BLaER1 (cell line): ENCODE measurements around the gene LANCL2.
A peak's percentile ranks its signal among the peaks of the same experiment; 100 is the strongest.

ENCODE experiments used
- H3K27ac ChIP-seq: shearing (Covaris generic); formaldehyde crosslinking; 2 replicates; pipeline ENCODE4 v1.8.1; 2022
- H3K27me3 ChIP-seq: shearing (Covaris generic); formaldehyde crosslinking; 2 replicates; pipeline ENCODE4 v1.8.1; 2022
- H3K36me3 ChIP-seq: shearing (Covaris generic); formaldehyde crosslinking; 2 replicates; pipeline ENCODE4 v1.8.1; 2022
- H3K4me1 ChIP-seq: shearing (Covaris generic); formaldehyde crosslinking; 2 replicates; pipeline ENCODE4 v1.8.1; 2022
- H3K4me2 ChIP-seq: shearing (Covaris generic); formaldehyde crosslinking; 2 replicates; pipeline ENCODE4 v1.8.1; 2022
- H3K4me3 ChIP-seq: shearing (Covaris generic); formaldehyde crosslinking; 2 replicates; pipeline ENCODE4 v1.8.1; 2022
- H3K9ac ChIP-seq: shearing (Covaris generic); formaldehyde crosslinking; 2 replicates; pipeline ENCODE4 v1.8.1; 2022
- H3K9me3 ChIP-seq: shearing (Covaris generic); formaldehyde crosslinking; 2 replicates; pipeline ENCODE4 v1.8.1; 2022
- H4K20me1 ChIP-seq: shearing (Covaris generic); formaldehyde crosslinking; 2 replicates; pipeline ENCODE4 v1.8.1; 2022
- Cebpa-rat ChIP-seq: shearing (Covaris generic); IDR thresholded peaks from 2 replicates; pipeline ENCODE4 v1.8.1; 2022

Gene LANCL2

GRCh38 chr7:55375237-55375636 is 10.1 kb downstream of the LANCL2 start:
- no peak for TF ChIP-seq Cebpa-rat
- Histone ChIP-seq H3K4me2 (no peak overlapping the region), H3K4me3 (no peak overlapping the region), H4K20me1 (no peaks in the 10 kb centered on the region), H3K27ac (no peak overlapping the region), H3K9ac (no peak overlapping the region), H3K9me3 (no peaks in the 10 kb centered on the region), H3K27me3 (no peaks in the 10 kb centered on the region), H3K36me3 (no peaks in the 10 kb centered on the region), H3K4me1 (no peaks in the 10 kb centered on the region)

- Histone ChIP-seq H4K20me1 (no peaks in the 10 kb centered on the region), H3K27ac (no peak overlapping the region), H3K9me3 (no peaks in the 10 kb centered on the region), H3K4me2 (no peak overlapping the region), H3K4me3 (no peak overlapping the region), H3K9ac (no peak overlapping the region), H3K4me1 (no peaks in the 10 kb centered on the region), H3K27me3 (no peaks in the 10 kb centered on the region), H3K36me3 (no peaks in the 10 kb centered on the region)
- no peak for TF ChIP-seq Cebpa-rat
These were observed 12.2 kb downstream of the LANCL2 start for GRCh38 chr7:55377162-55377817.

- H3K9me3 ChIP-seq, result peaks cover 15% of the 10 kb centered on the region
- TF ChIP-seq Cebpa-rat, result no peak
- no peaks in the 10 kb centered on the region for H3K27me3 ChIP-seq
- H4K20me1 ChIP-seq, result no peaks in the 10 kb centered on the region
- no peak overlapping the region for H3K27ac ChIP-seq
- no peaks in the 10 kb centered on the region for H3K4me1 ChIP-seq
- no peak overlapping the region for H3K9ac ChIP-seq
- no peak overlapping the region for H3K4me3 ChIP-seq
- H3K4me2 ChIP-seq, result no peak overlapping the region
- H3K36me3 ChIP-seq, result no peaks in the 10 kb centered on the region
These were observed 14.1 kb downstream of the LANCL2 start for GRCh38 chr7:55379285-55379684.

GRCh38 chr7:55381189-55381588 is 16.1 kb downstream of the LANCL2 start:
- Histone ChIP-seq H3K36me3 (peaks cover 6% of the 10 kb centered on the region; the same call in 1 of the 2 replicates), H3K27me3 (no peaks in the 10 kb centered on the region), H3K27ac (no peak overlapping the region), H3K4me3 (no peak overlapping the region), H3K4me1 (no peaks in the 10 kb centered on the region), H4K20me1 (no peaks in the 10 kb centered on the region), H3K9me3 (peaks cover 33% of the 10 kb centered on the region), H3K4me2 (no peak overlapping the region), H3K9ac (no peak overlapping the region)
- no peak for TF ChIP-seq Cebpa-rat

GRCh38 chr7:55381696-55382095 is 16.6 kb downstream of the LANCL2 start:
- no peaks in the 10 kb centered on the region for H4K20me1 ChIP-seq
- no peak for TF ChIP-seq Cebpa-rat
- H3K27ac ChIP-seq, result no peak overlapping the region
- H3K27me3 ChIP-seq, result no peaks in the 10 kb centered on the region
- no peak overlapping the region for H3K9ac ChIP-seq
- H3K36me3 ChIP-seq, result peaks cover 12% of the 10 kb centered on the region; the same call in 1 of the 2 replicates
- no peak overlapping the region for H3K4me3 ChIP-seq
- peaks cover 38% of the 10 kb centered on the region for H3K9me3 ChIP-seq
- H3K4me2 ChIP-seq, result no peak overlapping the region
- H3K4me1 ChIP-seq, result no peaks in the 10 kb centered on the region

- no peak overlapping the region for H3K27ac ChIP-seq
- TF ChIP-seq Cebpa-rat, result no peak
- H3K4me2 ChIP-seq, result no peak overlapping the region
- no peaks in the 10 kb centered on the region for H3K27me3 ChIP-seq
- no peaks in the 10 kb centered on the region for H3K4me1 ChIP-seq
- H4K20me1 ChIP-seq, result no peaks in the 10 kb centered on the region
- H3K4me3 ChIP-seq, result no peak overlapping the region
- peaks cover 44% of the 10 kb centered on the region for H3K9me3 ChIP-seq
- no peak overlapping the region for H3K9ac ChIP-seq
- peaks cover 14% of the 10 kb centered on the region; the same call in 1 of the 2 replicates for H3K36me3 ChIP-seq
These were observed 17.1 kb downstream of the LANCL2 start for GRCh38 chr7:55382251-55382650.

- peaks cover 78% of the 10 kb centered on the region for H3K9me3 ChIP-seq
- H3K27me3 ChIP-seq, result no peaks in the 10 kb centered on the region
- no peaks in the 10 kb centered on the region for H4K20me1 ChIP-seq
- H3K4me1 ChIP-seq, result no peaks in the 10 kb centered on the region
- H3K36me3 ChIP-seq, result peaks cover 29% of the 10 kb centered on the region
- H3K9ac ChIP-seq, result no peak overlapping the region
- H3K4me3 ChIP-seq, result 0 out of 2 replicates have a peak overlapping the region, but pooled peaks have one; percentile 15
- no peak for TF ChIP-seq Cebpa-rat
- no peak overlapping the region for H3K27ac ChIP-seq
- H3K4me2 ChIP-seq, result no peak overlapping the region
These were observed 21.4 kb downstream of the LANCL2 start for GRCh38 chr7:55386541-55386940.

GRCh38 chr7:55387062-55387965 is 22.2 kb downstream of the LANCL2 start:
- H3K4me2 ChIP-seq, result no peak overlapping the region
- no peak overlapping the region for H3K27ac ChIP-seq
- H3K4me1 ChIP-seq, result no peaks in the 10 kb centered on the region
- peaks cover 36% of the 10 kb centered on the region for H3K36me3 ChIP-seq
- TF ChIP-seq Cebpa-rat, result no peak
- no peaks in the 10 kb centered on the region for H4K20me1 ChIP-seq
- peaks cover 78% of the 10 kb centered on the region for H3K9me3 ChIP-seq
- H3K9ac ChIP-seq, result no peak overlapping the region
- 0 out of 2 replicates have a peak overlapping the region, but pooled peaks have one; percentile 15 for H3K4me3 ChIP-seq
- H3K27me3 ChIP-seq, result no peaks in the 10 kb centered on the region

GRCh38 chr7:55396233-55396785 is 31.2 kb downstream of the LANCL2 start:
- Histone ChIP-seq H3K4me1 (no peaks in the 10 kb centered on the region), H4K20me1 (no peaks in the 10 kb centered on the region), H3K9ac (no peak overlapping the region), H3K27ac (no peak overlapping the region), H3K27me3 (no peaks in the 10 kb centered on the region), H3K9me3 (no peaks in the 10 kb centered on the region), H3K4me2 (no peak overlapping the region), H3K36me3 (peaks cover 22% of the 10 kb centered on the region), H3K4me3 (no peak overlapping the region)
- TF ChIP-seq Cebpa-rat, result no peak

- Histone ChIP-seq H3K9me3 (no peaks in the 10 kb centered on the region), H3K9ac (no peak overlapping the region), H4K20me1 (no peaks in the 10 kb centered on the region), H3K27me3 (no peaks in the 10 kb centered on the region), H3K4me2 (no peak overlapping the region), H3K4me3 (no peak overlapping the region), H3K4me1 (no peaks in the 10 kb centered on the region), H3K36me3 (peaks cover 13% of the 10 kb centered on the region), H3K27ac (no peak overlapping the region)
- no peak for TF ChIP-seq Cebpa-rat
These were observed 32.5 kb downstream of the LANCL2 start for GRCh38 chr7:55397617-55398016.
